Kidney (tissue), 14 donors: Measurements from ENCODE around the gene NFKBIZ. TPM values are rescaled to one million over a fixed set of nuclear protein-coding genes. Genes with fewer than 3 reads are reported as not detected.

Experiments
- DNase-seq, 5 donors: peaks; one replicate each; pipeline ENCODE4 v3.0.0-alpha.2; 2013 to 2020
- FAIRE-seq: peaks from 2 replicates; lab custom pipeline; 2012; peaks lifted over from hg19 to GRCh38; lab: Jason Lieb, UNC
- H3K27ac ChIP-seq, 2 donors: one replicate each; pipeline ENCODE4 v1.7.0; 2013; ENCODE audit warnings: low read depth in 2 of 2, low read length in 2 of 2, inconsistent platforms in 1 of 2
- H3K27me3 ChIP-seq: one replicate; pipeline ENCODE4 v1.7.1; 2013; ENCODE audit warnings: low read length, inconsistent platforms; ENCODE audit not compliant: control insufficient read depth, insufficient read depth
- H3K36me3 ChIP-seq, 3 donors: one replicate each; pipeline versions ENCODE4 v1.7.0 to v1.7.1; 2013; ENCODE audit warnings: low read length in 3 of 3, control low read depth in 1 of 3, inconsistent platforms in 1 of 3; ENCODE audit not compliant: insufficient read depth in 3 of 3, control insufficient read depth in 2 of 3
- H3K4me1 ChIP-seq, 3 donors: one replicate each; pipeline versions ENCODE4 v1.7.0 to v1.7.1; 2013; ENCODE audit warnings: low read length in 3 of 3, inconsistent platforms in 1 of 3, low read depth in 1 of 3; ENCODE audit not compliant: control insufficient read depth in 2 of 3, insufficient read depth in 2 of 3
- H3K4me3 ChIP-seq, 3 donors: one replicate each; pipeline versions ENCODE4 v1.7.0 to v1.8.1; 2013; ENCODE audit warnings: low read length in 3 of 3, control low read depth in 1 of 3, inconsistent platforms in 1 of 3
- H3K9ac ChIP-seq, 3 donors: one replicate each; pipeline versions ENCODE4 v1.7.0 to v1.7.1; 2013; ENCODE audit warnings: low read length in 3 of 3, control low read depth in 1 of 3, inconsistent platforms in 1 of 3
- H3K9me3 ChIP-seq, 3 donors: one replicate each; pipeline versions ENCODE4 v1.7.0 to v1.7.1; 2013; ENCODE audit warnings: low read length in 3 of 3, control low read depth in 1 of 3, inconsistent platforms in 1 of 3; ENCODE audit not compliant: control insufficient read depth in 2 of 3, insufficient read depth in 1 of 3
- intact Hi-C: fragments of 100-400 bp; cut with DNase I; formaldehyde crosslinking; loops from one replicate; pipeline ENCODE4 v1.11.1; 2022
- polyA plus RNA-seq: library from polyadenylated mRNA; stranded (reverse); fragments of 350-450 nt; fragmentation: Illumina TruSeq; extraction: RNeasy Lipid Tissue Mini Kit (QIAGEN cat#74804); gene quantifications from one replicate; pipeline ENCODE4 v1.2.3, GENCODE V29; 2014; ENCODE audit warnings: low read depth, low replicate concordance; ENCODE audit not compliant: insufficient read depth
- total RNA-seq: library from RNA; stranded (reverse); fragmentation: NEBNext Ultra II Directional; extraction: Animal tissue kit (Norgen Biotek cat#: 25700); gene quantifications from one replicate; pipeline ENCODE4 v1.2.1, GENCODE V29; 2021
- TF ChIP-seq, protein P1 (sequence below): IDR thresholded peaks from 3 replicates; pipeline ENCODE4 v1.5.1; 2012; ENCODE audit warnings: mild to moderate bottlenecking, moderate library complexity, borderline replicate concordance; ENCODE audit not compliant: insufficient read depth; ENCODE audit errors: extremely low read depth
- donor health status: control.
- donor health status: control.
- donor health status: control.
- donor health status: control.
- donor health status: control.
- donor health status: DM: yes; HTN: yes; CAD: no.
- donor health status: Normal renal cell carcinoma (clear cell type).

Gene NFKBIZ
- total and polyA plus RNA-seq, 2 donors from 2014 or later = 6.7 to 196 TPM

- no peaks in the 10 kb centered on the region for H3K27me3 ChIP-seq
- H3K27ac ChIP-seq = no peak overlapping the region
- peaks cover 0 to 4% (median 0%) of the 10 kb centered on the region in 3 donors for H3K4me1 ChIP-seq
- no peaks in the 10 kb centered on the region for H3K36me3 ChIP-seq
- no peak overlapping the region for H3K4me3 ChIP-seq
- intact Hi-C loops = no loop called here
- DNase-seq = no peak
- no peaks in the 10 kb centered on the region for H3K9me3 ChIP-seq
- TF ChIP-seq, protein P1, sequence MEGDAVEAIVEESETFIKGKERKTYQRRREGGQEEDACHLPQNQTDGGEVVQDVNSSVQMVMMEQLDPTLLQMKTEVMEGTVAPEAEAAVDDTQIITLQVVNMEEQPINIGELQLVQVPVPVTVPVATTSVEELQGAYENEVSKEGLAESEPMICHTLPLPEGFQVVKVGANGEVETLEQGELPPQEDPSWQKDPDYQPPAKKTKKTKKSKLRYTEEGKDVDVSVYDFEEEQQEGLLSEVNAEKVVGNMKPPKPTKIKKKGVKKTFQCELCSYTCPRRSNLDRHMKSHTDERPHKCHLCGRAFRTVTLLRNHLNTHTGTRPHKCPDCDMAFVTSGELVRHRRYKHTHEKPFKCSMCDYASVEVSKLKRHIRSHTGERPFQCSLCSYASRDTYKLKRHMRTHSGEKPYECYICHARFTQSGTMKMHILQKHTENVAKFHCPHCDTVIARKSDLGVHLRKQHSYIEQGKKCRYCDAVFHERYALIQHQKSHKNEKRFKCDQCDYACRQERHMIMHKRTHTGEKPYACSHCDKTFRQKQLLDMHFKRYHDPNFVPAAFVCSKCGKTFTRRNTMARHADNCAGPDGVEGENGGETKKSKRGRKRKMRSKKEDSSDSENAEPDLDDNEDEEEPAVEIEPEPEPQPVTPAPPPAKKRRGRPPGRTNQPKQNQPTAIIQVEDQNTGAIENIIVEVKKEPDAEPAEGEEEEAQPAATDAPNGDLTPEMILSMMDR = no peak
- no peak overlapping the region for H3K9ac ChIP-seq
- no peak for FAIRE-seq
Measured at GRCh38 chr3:101873619-101874018, 24.3 kb downstream of the NFKBIZ start.

- Histone ChIP-seq H3K4me3 (no peak overlapping the region), H3K27me3 (no peaks in the 10 kb centered on the region), H3K9me3 (no peaks in the 10 kb centered on the region), H3K4me1 (no peaks in the 10 kb centered on the region), H3K9ac (no peak overlapping the region), H3K27ac (no peak overlapping the region), H3K36me3 (no peaks in the 10 kb centered on the region)
- DNase-seq (no peak), FAIRE-seq (no peak)
- TF ChIP-seq, protein P1 = no peak
- intact Hi-C loops = no loop called here
Measured at GRCh38 chr3:101876142-101876541, 26.8 kb downstream of the NFKBIZ start.

DNA sequence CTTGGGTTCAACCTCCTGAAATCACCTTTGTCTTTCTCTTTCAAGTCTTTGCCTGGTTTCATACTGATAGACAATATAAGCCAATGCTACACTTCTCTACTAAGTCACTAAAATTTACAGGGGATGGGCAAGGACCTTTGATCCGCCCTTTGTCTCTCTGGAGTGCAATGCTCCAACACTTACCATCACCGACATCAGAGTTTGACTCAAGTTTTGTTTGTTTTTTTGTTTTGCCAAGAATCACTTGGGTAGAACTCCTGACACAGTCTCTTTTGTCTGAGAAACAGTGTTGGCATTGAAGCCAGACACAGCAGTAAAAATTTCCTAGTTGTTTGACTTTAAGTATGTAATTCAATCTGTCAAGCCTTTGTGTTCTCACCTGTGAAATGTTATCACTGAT is 29.3 kb downstream of the NFKBIZ start:
- FAIRE-seq = no peak
- intact Hi-C loops = no loop called here
- no peak overlapping the region for H3K27ac ChIP-seq
- no peak for DNase-seq
- H3K4me3 ChIP-seq = no peak overlapping the region
- no peaks in the 10 kb centered on the region for H3K36me3 ChIP-seq
- no peaks in the 10 kb centered on the region for H3K9me3 ChIP-seq
- H3K4me1 ChIP-seq = no peaks in the 10 kb centered on the region
- TF ChIP-seq, protein P1 = no peak
- no peaks in the 10 kb centered on the region for H3K27me3 ChIP-seq
- H3K9ac ChIP-seq = no peak overlapping the region

- DNase-seq (no peak), FAIRE-seq (no peak)
- Histone ChIP-seq H3K9me3 (no peaks in the 10 kb centered on the region), H3K36me3 (no peaks in the 10 kb centered on the region), H3K4me1 (no peaks in the 10 kb centered on the region), H3K27me3 (no peaks in the 10 kb centered on the region), H3K4me3 (no peak overlapping the region), H3K27ac (no peak overlapping the region), H3K9ac (no peak overlapping the region)
- TF ChIP-seq, protein P1 = no peak
- intact Hi-C loops = no loop called here
Measured at GRCh38 chr3:101879102-101879501, 29.8 kb downstream of the NFKBIZ start.
